Stimulated activated naive B cell treated with anti-CD40 and anti-IgM and Interleukin-4, amounts not matched to agents 10 μg/mL and 1 μg/mL and 100 μg/mL, for 72 hours (primary cell): ENCODE measurements around the gene DNAH6.
A peak's percentile ranks its signal among the peaks of the same experiment; 100 is the strongest.
"Not testable (repeated sequence)": the region's sequence is repeated elsewhere in the genome, so short reads cannot be mapped to it uniquely, and the experiment has no call there.

Experiments
- ATAC-seq, 2 donors: fragments of 150-1000 bp; cut with Tn5 transposase; replicated peaks; 2 replicates each; pipeline ENCODE4 v1.10.0; 2021; ENCODE audit warnings: moderate library complexity in 1 of 2
- DNase-seq: peaks from one replicate; pipeline ENCODE4 v3.0.0; 2021
- H3K27ac Mint-ChIP-seq: one replicate; pipeline ENCODE4 v1.8.0; 2022; ENCODE audit warnings: mild to moderate bottlenecking, mixed read lengths
- H3K27me3 Mint-ChIP-seq, 2 donors: one replicate each; pipeline ENCODE4 v1.8.0; 2022; ENCODE audit warnings: mixed read lengths in 2 of 2
- H3K36me3 Mint-ChIP-seq, 2 donors: one replicate each; pipeline ENCODE4 v1.8.0; 2022; ENCODE audit warnings: mixed read lengths in 2 of 2, mild to moderate bottlenecking in 1 of 2
- H3K4me1 Mint-ChIP-seq, 2 donors: one replicate each; pipeline ENCODE4 v1.8.0; 2022; ENCODE audit warnings: mixed read lengths in 2 of 2, mild to moderate bottlenecking in 1 of 2
- H3K4me3 Mint-ChIP-seq, 2 donors: one replicate each; pipeline ENCODE4 v1.8.0; 2022; ENCODE audit warnings: mild to moderate bottlenecking in 2 of 2, mixed read lengths in 2 of 2, moderate library complexity in 1 of 2
- H3K9me3 Mint-ChIP-seq, 2 donors: one replicate each; pipeline ENCODE4 v1.8.0; 2022; ENCODE audit warnings: mixed read lengths in 2 of 2, mild to moderate bottlenecking in 1 of 2

DNAH6 gene

GRCh38 chr2:84516234-84516986 lies at the start of gene DNAH6:
Gene DNAH6 (plus strand): TSS chr2:84516498. CDS start chr2:84517827, 1,329 bp downstream.
- peaks cover 10 to 22% of the 10 kb centered on the region in 2 donors for H3K4me1 Mint-ChIP-seq
- peaks cover 2 to 3% of the 10 kb centered on the region in 2 donors for H3K36me3 Mint-ChIP-seq
- H3K27me3 Mint-ChIP-seq, result peaks cover 39 to 45% of the 10 kb centered on the region in 2 donors
- peak within 1 kb of the TSS; percentile 88 for H3K27ac Mint-ChIP-seq
- H3K4me3 Mint-ChIP-seq, result peak within 1 kb of the TSS; percentile 86 to 87
- peak; percentile 100 for ATAC-seq
- peak; percentile 67 for DNase-seq
- H3K9me3 Mint-ChIP-seq, result peaks cover 3 to 5% of the 10 kb centered on the region in 2 donors

- H3K27me3 Mint-ChIP-seq, result no peaks in the 10 kb centered on the region
Observed at GRCh38 chr2:84467389-84467788, 48.9 kb upstream of the DNAH6 start.

GRCh38 chr2:84472423-84472822 lies 43.9 kb upstream of the DNAH6 start:
- not testable (repeated sequence) for DNase-seq, ATAC-seq, H3K4me1 Mint-ChIP-seq, H3K27me3 Mint-ChIP-seq, H3K4me3 Mint-ChIP-seq, H3K27ac Mint-ChIP-seq
- Mint-ChIP-seq H3K36me3 (peaks cover 13 to 24% of the 10 kb centered on the region in 2 donors), H3K9me3 (peaks cover 15 to 23% of the 10 kb centered on the region in 2 donors)

More at GRCh38 chr2:84467389-84467788, 48.9 kb upstream of the DNAH6 start:
- H3K4me3 Mint-ChIP-seq, result no peak overlapping the region
- no peak overlapping the region for H3K27ac Mint-ChIP-seq
- peaks cover 10 to 20% of the 10 kb centered on the region in 2 donors for H3K36me3 Mint-ChIP-seq
- ATAC-seq (no peak), DNase-seq (no peak)
- no peaks in the 10 kb centered on the region for H3K4me1 Mint-ChIP-seq
- H3K9me3 Mint-ChIP-seq, result peaks cover 10 to 13% of the 10 kb centered on the region in 2 donors

- DNase-seq (no peak), ATAC-seq (no peak)
- Mint-ChIP-seq H3K4me1 (no peaks in the 10 kb centered on the region), H3K36me3 (peaks cover 13 to 26% of the 10 kb centered on the region in 2 donors), H3K27ac (no peak overlapping the region), H3K4me3 (no peak overlapping the region), H3K27me3 (peaks cover 0 to 10% of the 10 kb centered on the region in 2 donors), H3K9me3 (peaks cover 17 to 26% of the 10 kb centered on the region in 2 donors)
Observed at GRCh38 chr2:84472856-84473565, 43.3 kb upstream of the DNAH6 start.

- Mint-ChIP-seq H3K9me3 (peaks cover 17 to 26% of the 10 kb centered on the region in 2 donors), H3K36me3 (peaks cover 8 to 23% of the 10 kb centered on the region in 2 donors)
Observed at GRCh38 chr2:84474176-84474575, 42.1 kb upstream of the DNAH6 start.

GRCh38 chr2:84477886-84478285 lies 38.4 kb upstream of the DNAH6 start:
- H3K4me3 Mint-ChIP-seq, result no peak overlapping the region
- H3K9me3 Mint-ChIP-seq, result peaks cover 12 to 13% of the 10 kb centered on the region in 2 donors
- H3K36me3 Mint-ChIP-seq, result peaks cover 7 to 15% of the 10 kb centered on the region in 2 donors
- no peak for DNase-seq
- H3K27me3 Mint-ChIP-seq, result peaks cover 0 to 10% of the 10 kb centered on the region in 2 donors
- no peaks in the 10 kb centered on the region for H3K4me1 Mint-ChIP-seq
- H3K27ac Mint-ChIP-seq, result no peak overlapping the region
- ATAC-seq, result no peak

More at GRCh38 chr2:84474176-84474575, 42.1 kb upstream of the DNAH6 start:
- no peak for ATAC-seq
- Mint-ChIP-seq H3K27ac (no peak overlapping the region), H3K27me3 (peaks cover 0 to 10% of the 10 kb centered on the region in 2 donors), H3K4me1 (no peaks in the 10 kb centered on the region), H3K4me3 (no peak overlapping the region)
- no peak for DNase-seq

GRCh38 chr2:84478867-84479266 lies 37.4 kb upstream of the DNAH6 start:
- H3K4me3 Mint-ChIP-seq, result no peak overlapping the region
- DNase-seq (no peak), ATAC-seq (no peak)
- peaks cover 0 to 13% of the 10 kb centered on the region in 2 donors for H3K27me3 Mint-ChIP-seq
- peaks cover 7 to 15% of the 10 kb centered on the region in 2 donors for H3K36me3 Mint-ChIP-seq
- H3K4me1 Mint-ChIP-seq, result no peaks in the 10 kb centered on the region
- H3K27ac Mint-ChIP-seq, result no peak overlapping the region
- peaks cover 12 to 13% of the 10 kb centered on the region in 2 donors for H3K9me3 Mint-ChIP-seq

- H3K27ac Mint-ChIP-seq, result no peak overlapping the region
- H3K4me3 Mint-ChIP-seq, result no peak overlapping the region
- H3K27me3 Mint-ChIP-seq, result peaks cover 0 to 9% of the 10 kb centered on the region in 2 donors
- H3K4me1 Mint-ChIP-seq, result no peaks in the 10 kb centered on the region
- peaks cover 4 to 11% of the 10 kb centered on the region in 2 donors for H3K36me3 Mint-ChIP-seq
- ATAC-seq, result no peak
- no peak for DNase-seq
- H3K9me3 Mint-ChIP-seq, result peaks cover 8 to 9% of the 10 kb centered on the region in 2 donors
Observed at GRCh38 chr2:84481702-84482101, 34.6 kb upstream of the DNAH6 start.

GRCh38 chr2:84482603-84483002 lies 33.7 kb upstream of the DNAH6 start:
- H3K9me3 Mint-ChIP-seq, result peaks cover under 1% of the 10 kb centered on the region in 2 donors
- H3K27me3 Mint-ChIP-seq, result peaks cover 0 to 5% of the 10 kb centered on the region in 2 donors
- DNase-seq, result no peak
- H3K4me3 Mint-ChIP-seq, result no peak overlapping the region
- ATAC-seq, result no peak
- H3K36me3 Mint-ChIP-seq, result peaks cover 0 to 5% of the 10 kb centered on the region in 2 donors
- H3K27ac Mint-ChIP-seq, result no peak overlapping the region
- no peaks in the 10 kb centered on the region for H3K4me1 Mint-ChIP-seq

GRCh38 chr2:84483320-84483719 lies 33.0 kb upstream of the DNAH6 start:
- Mint-ChIP-seq H3K27me3 (peaks cover 0 to 4% of the 10 kb centered on the region in 2 donors), H3K4me1 (no peaks in the 10 kb centered on the region), H3K27ac (no peak overlapping the region), H3K36me3 (peaks cover 0 to 5% of the 10 kb centered on the region in 2 donors), H3K9me3 (no peaks in the 10 kb centered on the region), H3K4me3 (no peak overlapping the region)
- ATAC-seq, result no peak
- DNase-seq, result no peak

GRCh38 chr2:84486441-84487115 lies 29.7 kb upstream of the DNAH6 start:
- no peaks in the 10 kb centered on the region for H3K36me3 Mint-ChIP-seq
- H3K27ac Mint-ChIP-seq, result no peak overlapping the region
- ATAC-seq (no peak), DNase-seq (no peak)
- no peaks in the 10 kb centered on the region for H3K9me3 Mint-ChIP-seq
- H3K4me1 Mint-ChIP-seq, result no peaks in the 10 kb centered on the region
- H3K4me3 Mint-ChIP-seq, result no peak overlapping the region
- peaks cover 0 to 4% of the 10 kb centered on the region in 2 donors for H3K27me3 Mint-ChIP-seq

GRCh38 chr2:84487298-84487996 lies 28.9 kb upstream of the DNAH6 start:
- no peak for DNase-seq
- Mint-ChIP-seq H3K27me3 (peaks cover 0 to 4% of the 10 kb centered on the region in 2 donors), H3K27ac (no peak overlapping the region), H3K4me3 (no peak overlapping the region), H3K4me1 (no peaks in the 10 kb centered on the region), H3K9me3 (no peaks in the 10 kb centered on the region), H3K36me3 (no peaks in the 10 kb centered on the region)
- no peak for ATAC-seq

- no peak for DNase-seq
- Mint-ChIP-seq H3K27me3 (peaks cover 0 to 8% of the 10 kb centered on the region in 2 donors), H3K4me3 (no peak overlapping the region), H3K36me3 (no peaks in the 10 kb centered on the region), H3K9me3 (no peaks in the 10 kb centered on the region), H3K27ac (no peak overlapping the region), H3K4me1 (peaks cover 0 to 2% of the 10 kb centered on the region in 2 donors)
- ATAC-seq, result no peak
Observed at GRCh38 chr2:84491256-84491655, 25.0 kb upstream of the DNAH6 start.

- ATAC-seq, result no peak
- H3K27me3 Mint-ChIP-seq, result peaks cover 0 to 8% of the 10 kb centered on the region in 2 donors
- no peak for DNase-seq
- H3K27ac Mint-ChIP-seq, result no peak overlapping the region
- peaks cover 0 to 2% of the 10 kb centered on the region in 2 donors for H3K4me1 Mint-ChIP-seq
- H3K4me3 Mint-ChIP-seq, result no peak overlapping the region
- no peaks in the 10 kb centered on the region for H3K36me3 Mint-ChIP-seq
- no peaks in the 10 kb centered on the region for H3K9me3 Mint-ChIP-seq
Observed at GRCh38 chr2:84491741-84492140, 24.6 kb upstream of the DNAH6 start.
